ENCODE data around the gene NFIX. TPM values are rescaled to one million over a fixed set of nuclear protein-coding genes. Genes with fewer than 3 reads are reported as not detected.

Gene NFIX
- total RNA-seq, 2 experiments from 2014 or later, result 6.3 to 8.7 TPM

DNA sequence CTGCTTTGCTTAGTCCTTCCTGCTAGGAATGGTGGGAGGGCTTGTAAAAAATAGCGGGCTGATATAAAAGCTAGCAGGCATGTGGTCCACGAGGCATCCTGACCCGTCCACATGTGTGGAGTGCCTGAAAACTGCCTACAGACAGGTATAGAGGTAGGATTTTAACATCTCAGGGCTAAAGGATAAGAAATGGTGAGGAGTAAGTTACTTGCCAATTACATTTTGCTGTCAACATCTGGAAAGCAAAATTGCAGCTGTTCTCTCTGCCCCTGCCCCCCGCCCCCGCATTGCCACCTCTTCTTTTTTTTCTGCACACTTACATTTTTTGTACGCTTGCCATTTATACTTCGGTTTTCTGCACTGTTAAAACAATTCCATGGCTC is 21.0 kb downstream of the NFIX start:
- no peak overlapping the region for H3K27ac Mint-ChIP-seq
- H3K27me3 Mint-ChIP-seq, result peaks cover 61% of the 10 kb centered on the region
- DNase-seq, result no peak
- H3K4me3 Mint-ChIP-seq, result no peak overlapping the region
- H3K9me3 Mint-ChIP-seq, result peaks cover 1% of the 10 kb centered on the region
- H3K4me1 Mint-ChIP-seq, result peaks cover 24% of the 10 kb centered on the region
- peaks cover 2% of the 10 kb centered on the region for H3K36me3 Mint-ChIP-seq

DNA sequence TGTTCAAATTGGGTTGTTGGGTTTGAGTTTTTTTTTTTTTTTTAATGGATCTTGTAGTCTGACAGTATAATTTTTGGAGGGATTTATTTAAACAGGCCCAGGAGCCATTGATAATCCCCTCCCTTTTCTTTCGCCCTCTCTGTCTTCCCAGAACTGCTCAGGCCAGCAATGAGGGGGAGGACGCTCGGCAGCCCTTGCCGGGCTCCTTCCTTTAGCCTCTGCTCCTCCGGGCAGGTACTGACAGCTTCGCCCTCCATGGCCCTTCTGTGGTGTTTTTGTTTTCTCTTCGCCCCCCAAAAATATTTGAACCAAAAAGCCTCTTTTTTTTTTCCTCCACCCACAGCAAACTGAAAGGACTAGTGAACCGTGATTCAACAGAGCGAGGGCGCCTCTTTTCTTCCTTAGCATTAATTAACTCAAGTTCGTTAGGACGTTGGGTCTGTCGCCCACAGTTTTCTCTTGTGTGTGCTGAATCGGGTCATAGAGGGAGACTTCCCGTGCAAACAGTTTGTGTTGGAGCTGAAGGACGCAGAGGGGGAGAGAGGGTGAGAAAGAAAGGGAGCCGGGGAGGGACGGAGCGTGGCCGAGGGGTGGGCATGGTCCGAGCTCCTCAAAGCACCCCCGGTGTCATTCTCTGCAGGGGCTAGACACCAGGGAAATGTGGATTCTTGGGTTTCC is 21.5 kb downstream of the NFIX start:
- Mint-ChIP-seq H3K9me3 (no peaks in the 10 kb centered on the region), H3K27me3 (peaks cover 57% of the 10 kb centered on the region), H3K4me1 (peaks cover 24% of the 10 kb centered on the region), H3K27ac (no peak overlapping the region), H3K4me3 (no peak overlapping the region), H3K36me3 (peaks cover 2% of the 10 kb centered on the region)
- no peak for DNase-seq

DNA sequence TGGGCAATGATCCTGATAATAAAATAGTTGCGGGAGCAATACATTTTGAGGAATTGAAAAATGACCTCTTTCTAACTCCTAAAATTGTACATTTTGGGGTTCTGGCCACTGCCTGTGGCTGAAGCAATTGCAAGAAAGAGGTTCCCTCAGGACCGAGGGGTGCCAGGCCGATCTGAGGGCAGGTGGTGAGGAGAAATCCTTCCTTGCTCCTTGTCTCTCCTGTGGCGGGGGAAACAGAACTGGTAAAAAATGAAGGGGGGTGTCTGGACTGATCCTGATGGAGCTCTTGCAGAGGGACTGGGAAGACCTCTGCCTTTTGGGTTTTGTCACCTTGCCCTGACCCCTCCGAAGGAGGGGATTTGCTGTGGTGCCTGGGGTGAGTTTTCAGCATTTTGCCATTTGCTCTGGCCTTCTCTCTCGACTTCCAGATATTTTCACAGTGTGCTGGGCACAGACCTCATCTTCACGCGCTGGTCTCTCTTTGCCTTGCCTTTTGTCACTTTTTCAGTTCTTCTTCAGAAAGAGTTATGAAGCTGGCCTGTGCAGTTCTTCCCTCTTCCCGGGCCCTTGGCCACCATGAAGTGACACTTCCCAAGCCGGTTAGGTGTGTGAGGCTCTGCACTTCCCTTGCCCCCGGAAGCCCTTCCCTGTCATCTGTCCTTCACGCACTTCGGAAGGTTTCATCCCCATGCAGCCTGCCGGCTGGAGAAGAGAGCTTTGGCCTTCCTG is 22.2 kb downstream of the NFIX start:
- DNase-seq, result no peak
- peaks cover 24% of the 10 kb centered on the region for H3K4me1 Mint-ChIP-seq
- peaks cover 2% of the 10 kb centered on the region for H3K36me3 Mint-ChIP-seq
- no peak overlapping the region for H3K4me3 Mint-ChIP-seq
- H3K27ac Mint-ChIP-seq, result no peak overlapping the region
- no peaks in the 10 kb centered on the region for H3K9me3 Mint-ChIP-seq
- peaks cover 56% of the 10 kb centered on the region for H3K27me3 Mint-ChIP-seq

DNA sequence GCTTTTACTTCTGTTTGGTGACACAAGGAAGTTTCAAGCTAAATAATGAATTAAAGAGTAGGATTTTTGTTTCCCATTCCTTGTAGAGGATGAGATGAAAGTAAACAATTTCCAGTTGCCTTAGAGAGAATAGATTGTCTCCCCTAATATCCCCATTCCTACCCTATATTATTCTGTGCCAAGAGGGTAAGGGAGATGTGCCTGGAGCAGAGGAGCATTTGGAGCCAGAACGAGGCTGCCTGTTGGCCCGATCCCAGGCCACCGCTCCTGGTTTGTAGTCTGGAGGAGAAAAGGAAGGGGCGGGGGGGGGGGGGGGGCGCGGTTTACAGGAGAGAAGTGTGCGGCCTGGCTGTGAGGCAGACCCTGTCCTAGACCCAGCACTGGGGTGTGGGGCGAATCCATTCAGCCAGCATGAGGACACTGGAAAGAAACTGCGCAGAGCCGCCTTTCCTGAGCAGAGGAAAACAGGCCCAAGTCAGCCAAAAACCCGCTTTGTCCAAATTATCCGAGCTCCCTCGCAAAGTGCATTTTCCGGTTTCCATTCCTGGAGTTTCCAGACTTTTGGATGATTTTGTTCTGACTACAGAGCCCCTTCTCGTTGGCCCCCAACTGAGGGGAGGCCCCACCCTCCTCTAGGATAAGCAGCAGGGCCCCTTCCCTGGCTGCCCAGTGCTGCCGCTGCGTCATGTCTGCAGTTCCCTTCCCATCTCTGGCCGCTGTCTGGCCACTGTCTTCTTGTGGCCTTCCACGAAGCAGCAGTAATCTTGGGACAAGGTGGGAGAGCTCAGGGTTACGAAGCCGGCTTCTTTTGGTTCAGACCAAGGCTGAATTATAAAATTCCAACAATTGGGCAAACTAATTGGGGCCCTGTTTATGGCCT is 23.0 kb downstream of the NFIX start:
- Mint-ChIP-seq H3K27me3 (peaks cover 55% of the 10 kb centered on the region), H3K36me3 (peaks cover 2% of the 10 kb centered on the region), H3K4me1 (peaks cover 23% of the 10 kb centered on the region), H3K27ac (no peak overlapping the region), H3K9me3 (no peaks in the 10 kb centered on the region), H3K4me3 (no peak overlapping the region)
- DNase-seq, result no peak

DNA sequence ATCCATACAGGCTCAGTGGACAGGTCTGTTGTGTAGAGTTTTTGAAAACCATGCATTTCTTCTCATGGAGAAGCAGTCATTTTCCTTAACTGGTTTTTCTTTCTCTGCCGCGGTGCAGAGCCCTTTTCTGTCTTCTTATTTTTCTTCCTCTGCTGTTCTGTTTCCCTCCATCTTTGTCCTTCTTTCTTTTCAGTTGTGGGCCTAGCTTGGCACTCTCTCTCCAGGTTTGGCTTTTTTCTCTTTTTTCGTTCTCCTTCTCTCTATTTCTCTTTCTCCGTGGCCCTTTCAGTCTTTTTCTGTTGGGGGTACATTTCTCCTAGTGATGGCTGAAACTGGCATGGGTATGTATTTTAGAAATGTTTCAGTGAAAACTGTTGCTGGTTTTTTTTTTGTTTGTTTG is 24.1 kb downstream of the NFIX start:
- Mint-ChIP-seq H3K27ac (no peak overlapping the region), H3K27me3 (peaks cover 57% of the 10 kb centered on the region), H3K36me3 (peaks cover 3% of the 10 kb centered on the region), H3K4me3 (no peak overlapping the region), H3K9me3 (no peaks in the 10 kb centered on the region), H3K4me1 (peaks cover 21% of the 10 kb centered on the region)
- DNase-seq, result no peak

DNA sequence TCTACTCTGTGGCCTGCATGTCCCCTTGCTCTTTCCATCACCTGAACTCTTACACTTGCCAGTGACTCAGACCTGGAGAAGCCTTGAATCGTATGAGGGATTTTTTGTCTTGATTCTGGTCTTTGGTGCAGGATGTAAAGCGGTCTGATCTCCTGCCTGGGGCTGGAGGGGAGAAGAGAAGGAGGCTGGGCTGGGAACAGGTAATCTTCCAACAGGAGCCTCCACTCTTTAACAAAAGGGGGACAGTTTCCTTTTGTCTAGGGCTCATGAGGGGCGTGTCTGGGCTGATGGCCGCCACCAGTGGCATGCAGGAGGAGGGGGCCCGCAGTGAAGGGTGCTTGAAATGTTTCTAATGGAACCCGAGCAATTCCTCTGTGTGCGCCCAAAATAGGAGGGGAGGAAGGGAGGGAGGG is 24.7 kb downstream of the NFIX start:
- no peak for DNase-seq
- peaks cover 4% of the 10 kb centered on the region for H3K36me3 Mint-ChIP-seq
- peaks cover 57% of the 10 kb centered on the region for H3K27me3 Mint-ChIP-seq
- H3K27ac Mint-ChIP-seq, result no peak overlapping the region
- peaks cover 19% of the 10 kb centered on the region for H3K4me1 Mint-ChIP-seq
- H3K9me3 Mint-ChIP-seq, result no peaks in the 10 kb centered on the region
- no peak overlapping the region for H3K4me3 Mint-ChIP-seq

DNA sequence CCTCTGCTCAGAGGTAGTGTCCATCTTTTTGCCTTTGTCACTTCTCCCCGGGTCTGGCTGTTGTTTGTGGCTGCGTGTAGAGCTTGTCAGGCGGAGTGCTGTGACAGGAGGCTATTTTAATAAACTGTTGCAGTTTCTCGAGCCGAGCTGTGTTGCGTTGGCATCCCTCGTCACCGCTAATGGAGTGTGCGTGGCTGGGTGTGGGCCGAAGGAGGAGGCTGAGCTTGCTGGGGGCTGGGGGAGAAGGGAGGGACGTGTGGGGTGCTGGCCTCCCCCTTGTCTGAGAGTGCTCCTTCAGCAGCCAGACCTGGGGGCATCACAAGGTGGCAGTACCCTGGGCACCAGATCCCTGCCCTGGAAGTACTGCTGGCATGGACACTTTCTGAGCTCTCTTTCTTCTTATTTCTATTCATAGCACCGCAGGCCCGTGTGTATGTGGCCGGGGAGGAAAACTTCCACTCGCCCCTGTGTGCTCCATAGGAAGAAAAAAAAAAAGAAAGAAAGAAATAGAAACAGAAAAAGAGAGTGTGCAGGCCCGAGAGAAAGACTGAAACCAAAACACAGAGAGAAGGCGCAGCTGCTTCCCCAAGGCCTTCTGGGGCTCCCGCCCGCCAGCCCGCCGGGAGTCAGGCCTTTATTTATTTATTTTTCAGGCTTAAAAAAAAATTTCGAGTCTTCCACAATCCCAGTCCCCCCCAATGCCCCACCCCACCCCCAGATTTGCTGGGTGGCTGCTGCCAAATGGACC is 27.0 kb downstream of the NFIX start:
- no peak for DNase-seq
- Mint-ChIP-seq H3K36me3 (peaks cover 4% of the 10 kb centered on the region), H3K4me1 (peaks cover 19% of the 10 kb centered on the region), H3K9me3 (no peaks in the 10 kb centered on the region), H3K27ac (no peak overlapping the region), H3K27me3 (peaks cover 53% of the 10 kb centered on the region), H3K4me3 (peak overlapping the region; percentile 46)

- no peaks in the 10 kb centered on the region for H3K9me3 Mint-ChIP-seq
- H3K4me3 Mint-ChIP-seq, result peak overlapping the region; percentile 73
- peaks cover 47% of the 10 kb centered on the region for H3K27me3 Mint-ChIP-seq
- DNase-seq, result no peak
- H3K27ac Mint-ChIP-seq, result no peak overlapping the region
- H3K4me1 Mint-ChIP-seq, result peaks cover 19% of the 10 kb centered on the region
- H3K36me3 Mint-ChIP-seq, result peaks cover 4% of the 10 kb centered on the region
These were observed 27.8 kb downstream of the NFIX start for GRCh38 chr19:13022859-13023636.

DNA sequence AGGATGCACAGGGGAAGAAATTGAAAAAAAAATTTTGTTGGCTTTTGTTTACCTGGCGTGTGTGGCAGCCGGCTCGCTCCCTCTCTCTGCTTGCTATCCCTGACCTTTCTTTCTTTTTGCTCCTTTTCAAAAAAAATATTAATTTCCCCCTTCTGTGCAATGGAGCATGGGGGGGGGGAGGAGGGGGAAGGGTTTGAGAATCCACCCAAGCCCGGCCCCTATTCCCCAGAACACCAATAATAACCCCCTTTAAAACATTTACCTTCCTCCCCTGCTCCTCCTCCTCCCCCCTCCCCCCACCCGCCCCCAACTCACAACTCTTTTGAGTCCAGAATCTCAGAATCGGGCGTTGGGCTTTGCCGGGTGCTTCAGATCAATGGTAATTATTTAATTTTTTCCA is 28.4 kb downstream of the NFIX start:
- H3K36me3 Mint-ChIP-seq, result peaks cover 4% of the 10 kb centered on the region
- H3K4me1 Mint-ChIP-seq, result peaks cover 19% of the 10 kb centered on the region
- H3K9me3 Mint-ChIP-seq, result no peaks in the 10 kb centered on the region
- H3K27me3 Mint-ChIP-seq, result peaks cover 47% of the 10 kb centered on the region
- no peak overlapping the region for H3K27ac Mint-ChIP-seq
- peak overlapping the region; percentile 73 for H3K4me3 Mint-ChIP-seq
- DNase-seq, result no peak

- H3K36me3 Mint-ChIP-seq, result peaks cover 4% of the 10 kb centered on the region
- H3K9me3 Mint-ChIP-seq, result no peaks in the 10 kb centered on the region
- peaks cover 46% of the 10 kb centered on the region for H3K27me3 Mint-ChIP-seq
- H3K4me1 Mint-ChIP-seq, result peaks cover 19% of the 10 kb centered on the region
- DNase-seq, result no peak
- H3K4me3 Mint-ChIP-seq, result peak overlapping the region; percentile 66
- no peak overlapping the region for H3K27ac Mint-ChIP-seq
These were observed 29.1 kb downstream of the NFIX start for GRCh38 chr19:13024126-13024950.

DNA sequence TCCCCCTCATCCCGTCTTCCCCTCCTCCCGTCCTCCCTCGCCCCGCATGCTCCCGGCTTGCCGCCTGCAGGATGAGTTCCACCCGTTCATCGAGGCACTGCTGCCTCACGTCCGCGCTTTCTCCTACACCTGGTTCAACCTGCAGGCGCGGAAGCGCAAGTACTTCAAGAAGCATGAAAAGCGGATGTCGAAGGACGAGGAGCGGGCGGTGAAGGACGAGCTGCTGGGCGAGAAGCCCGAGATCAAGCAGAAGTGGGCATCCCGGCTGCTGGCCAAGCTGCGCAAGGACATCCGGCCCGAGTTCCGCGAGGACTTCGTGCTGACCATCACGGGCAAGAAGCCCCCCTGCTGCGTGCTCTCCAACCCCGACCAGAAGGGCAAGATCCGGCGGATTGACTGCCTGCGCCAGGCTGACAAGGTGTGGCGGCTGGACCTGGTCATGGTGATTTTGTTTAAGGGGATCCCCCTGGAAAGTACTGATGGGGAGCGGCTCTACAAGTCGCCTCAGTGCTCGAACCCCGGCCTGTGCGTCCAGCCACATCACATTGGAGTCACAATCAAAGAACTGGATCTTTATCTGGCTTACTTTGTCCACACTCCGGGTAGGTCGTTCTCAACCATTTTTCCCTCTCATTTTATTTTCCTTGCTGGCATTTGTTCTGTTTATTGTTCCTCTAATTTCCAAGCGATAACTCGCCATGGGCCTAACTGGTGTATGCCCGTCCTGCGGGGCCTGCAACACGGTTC is 29.8 kb downstream of the NFIX start:
- peaks cover 19% of the 10 kb centered on the region for H3K4me1 Mint-ChIP-seq
- H3K27me3 Mint-ChIP-seq, result peaks cover 44% of the 10 kb centered on the region
- peaks cover 4% of the 10 kb centered on the region for H3K36me3 Mint-ChIP-seq
- no peak overlapping the region for H3K27ac Mint-ChIP-seq
- H3K9me3 Mint-ChIP-seq, result no peaks in the 10 kb centered on the region
- H3K4me3 Mint-ChIP-seq, result no peak overlapping the region
- no peak for DNase-seq

- H3K27me3 Mint-ChIP-seq, result peaks cover 40% of the 10 kb centered on the region
- peaks cover 19% of the 10 kb centered on the region for H3K4me1 Mint-ChIP-seq
- peaks cover 4% of the 10 kb centered on the region for H3K36me3 Mint-ChIP-seq
- H3K4me3 Mint-ChIP-seq, result no peak overlapping the region
- no peak overlapping the region for H3K27ac Mint-ChIP-seq
- no peaks in the 10 kb centered on the region for H3K9me3 Mint-ChIP-seq
- no peak for DNase-seq
These were observed 30.7 kb downstream of the NFIX start for GRCh38 chr19:13025819-13026456.

Measured in activated naive CD8-positive, alpha-beta T cell treated with anti-CD3 and anti-CD28 coated beads for 36 hours (primary cell).